SK-N-SH (cell line): ENCODE data around the gene KMT2E. TPM values are rescaled to one million over a fixed set of nuclear protein-coding genes. Genes with fewer than 3 reads are reported as not detected.

Source experiments
- CTCF ChIA-PET: fragments of 300-600, 350-600 bp; formaldehyde crosslinking; extraction: SDS; loops from one replicate; lab custom pipeline; 2021; lab: Yijun Ruan, JAX
- POLR2A ChIA-PET: fragments of 350-600 bp; sonication (Branson Sonifier 250); formaldehyde crosslinking; extraction: SDS; loops from one replicate; lab custom pipeline; 2020; ENCODE audit warnings: antibody characterized with exemption, inconsistent platforms; lab: Yijun Ruan, JAX
- DNase-seq: peaks from one replicate; pipeline ENCODE4 v3.0.0; 2012
- H2AFZ ChIP-seq: fragments of 200-600 bp; sonication (generic); 2 replicates; pipeline ENCODE4 v1.8.1; 2016; ENCODE audit warnings: antibody characterized with exemption, mild to moderate bottlenecking, low read depth
- H3F3A ChIP-seq: fragments of 200-600 bp; sonication (generic); replicated peaks from 2 replicates; pipeline ENCODE3; 2016; ENCODE audit warnings: antibody characterized with exemption, mild to moderate bottlenecking; ENCODE audit not compliant: insufficient read depth
- H3K27ac ChIP-seq, 2 experiments: fragments of 200-500 bp in 1 of 2; fragments of 200-600 bp in 1 of 2; sonication (Bioruptor generic) in 1 of 2; sonication (generic), shearing (Covaris generic) in 1 of 2; 2 replicates each; pipeline versions ENCODE4 v1.5.1 to v1.6.1; 2014 to 2016; ENCODE audit warnings: low read depth in 2 of 2, inconsistent platforms in 1 of 2, low read length in 1 of 2, mild to moderate bottlenecking in 1 of 2, mixed read lengths in 1 of 2
- H3K27me3 ChIP-seq: fragments of 200-600 bp; sonication (generic), shearing (Covaris generic); 2 replicates; pipeline ENCODE4 v1.6.1; 2016; ENCODE audit warnings: mixed run types; ENCODE audit not compliant: insufficient read depth
- H3K36me3 ChIP-seq, 2 experiments: fragments of 200-500 bp in 1 of 2; fragments of 200-600 bp in 1 of 2; sonication (Bioruptor generic) in 1 of 2; sonication (generic) in 1 of 2; replicated peaks in 1 of 2; 2 replicates each; pipeline versions ENCODE3 to v1.5.1; 2014 to 2016; ENCODE audit warnings: low read length in 1 of 2, mild to moderate bottlenecking in 1 of 2; ENCODE audit not compliant: insufficient read depth in 2 of 2, control insufficient read depth in 1 of 2
- H3K4me1 ChIP-seq, 2 experiments: fragments of 200-500 bp in 1 of 2; fragments of 200-600 bp in 1 of 2; sonication (Bioruptor generic) in 1 of 2; sonication (generic), shearing (Covaris generic) in 1 of 2; 2 replicates each; pipeline versions ENCODE4 v1.5.1 to v1.6.1; 2014 to 2016; ENCODE audit warnings: low read depth in 1 of 2, low read length in 1 of 2, mixed run types in 1 of 2; ENCODE audit not compliant: insufficient read depth in 2 of 2, control insufficient read depth in 1 of 2
- H3K4me2 ChIP-seq: fragments of 200-600 bp; sonication (generic), shearing (Covaris generic); 2 replicates; pipeline ENCODE4 v1.6.1; 2017; ENCODE audit warnings: mixed run types
- H3K4me3 ChIP-seq, 2 experiments: fragments of 200-500 bp in 1 of 2; fragments of 200-600 bp in 1 of 2; sonication (Bioruptor generic) in 1 of 2; sonication (generic), shearing (Covaris generic) in 1 of 2; 2 replicates each; pipeline versions ENCODE4 v1.5.1 to v1.8.1; 2014 to 2016; ENCODE audit warnings: low read depth in 2 of 2, inconsistent platforms in 1 of 2, low read length in 1 of 2, mild to moderate bottlenecking in 1 of 2, mixed read lengths in 1 of 2, moderate library complexity in 1 of 2
- H3K79me2 ChIP-seq: fragments of 200-600 bp; sonication (generic); 2 replicates; pipeline ENCODE4 v1.8.1; 2017; ENCODE audit warnings: mild to moderate bottlenecking; ENCODE audit not compliant: insufficient read depth
- H3K9ac ChIP-seq: fragments of 200-600 bp; sonication (generic); 2 replicates; pipeline ENCODE4 v1.6.1; 2017; ENCODE audit warnings: mixed run types
- H3K9me2 ChIP-seq: fragments of 200-600 bp; sonication (generic); 2 replicates; pipeline ENCODE4 v1.6.1; 2017; ENCODE audit warnings: mixed run types
- H3K9me3 ChIP-seq: fragments of 200-600 bp; sonication (generic); 2 replicates; pipeline ENCODE4 v1.6.1; 2017; ENCODE audit warnings: mixed run types, mild to moderate bottlenecking, moderate library complexity
- H4K20me1 ChIP-seq: fragments of 200-600 bp; sonication (generic); 2 replicates; pipeline ENCODE4 v1.6.1; 2017; ENCODE audit warnings: mild to moderate bottlenecking, mixed run types; ENCODE audit not compliant: insufficient read depth
- ELF1 ChIP-seq: IDR thresholded peaks from 2 replicates; pipeline ENCODE4 v1.4.0; 2012
- FOXJ3 ChIP-seq: sonication (generic); formaldehyde crosslinking; IDR thresholded peaks from 2 replicates; pipeline ENCODE4 v1.5.1; 2020; ENCODE audit warnings: mild to moderate bottlenecking, missing genetic modification reagents
- GATA2 ChIP-seq: sonication (generic); formaldehyde crosslinking; IDR thresholded peaks from 2 replicates; pipeline ENCODE4 v1.5.0; 2020; ENCODE audit warnings: mild to moderate bottlenecking, missing genetic modification reagents
- MEF2A ChIP-seq: IDR thresholded peaks from 2 replicates; pipeline ENCODE4 v1.4.0; 2012; ENCODE audit warnings: low read depth, borderline replicate concordance
- MXI1 ChIP-seq: IDR thresholded peaks from 2 replicates; pipeline ENCODE4 v1.6.1; 2012; ENCODE audit warnings: mild to moderate bottlenecking, low read depth, low read length, improper control_type of control experiment
- NFIC ChIP-seq: IDR thresholded peaks from 2 replicates; pipeline ENCODE4 v1.4.0; 2012; ENCODE audit warnings: borderline replicate concordance
- NRF1 ChIP-seq: IDR thresholded peaks from 2 replicates; pipeline ENCODE4 v1.6.1; 2012; ENCODE audit warnings: low read depth, mild to moderate bottlenecking, low read length
- POLR2AphosphoS5 ChIP-seq: IDR thresholded peaks from 2 replicates; pipeline ENCODE4 v1.6.1; 2012; ENCODE audit warnings: low read depth, low read length
- RCOR1 ChIP-seq: fragments of 150-350 bp; IDR thresholded peaks from 2 replicates; pipeline ENCODE4 v1.6.1; 2017; ENCODE audit warnings: antibody characterized with exemption, low read length
- RXRA ChIP-seq: IDR thresholded peaks from 2 replicates; pipeline ENCODE4 v1.4.0; 2012; ENCODE audit warnings: low read depth, mild to moderate bottlenecking, borderline replicate concordance
- YY1 ChIP-seq: IDR thresholded peaks from 2 replicates; pipeline ENCODE4 v1.4.0; 2012; ENCODE audit warnings: low read depth, mild to moderate bottlenecking
- WGBS: methylation state at CpG from one replicate; pipeline ENCODE4 v1.1.6; 2017; ENCODE audit warnings: low lambda C conversion rate; 5-methylcytosine and 5-hydroxymethylcytosine counted together
- polyA plus RNA-seq, 3 experiments: library from polyadenylated mRNA; depleted of rRNA; stranded (reverse); fragments of >200 nt; gene quantifications; 2 replicates each; pipeline ENCODE4 v1.2.3, GENCODE V29; 2012
- TF ChIP-seq, protein P1 (sequence below): IDR thresholded peaks from 2 replicates; pipeline ENCODE4 v1.4.0; 2012; ENCODE audit warnings: low read depth, borderline replicate concordance
- TF ChIP-seq, protein P2 (sequence below): fragments of 200-600 bp; sonication (generic); IDR thresholded peaks from 2 replicates; pipeline ENCODE4 v1.6.1; 2017; ENCODE audit warnings: antibody characterized with exemption, mild to moderate bottlenecking, moderate library complexity
- TF ChIP-seq, protein P3 (sequence below): IDR thresholded peaks from 2 replicates; pipeline ENCODE4 v1.6.1; 2012; ENCODE audit warnings: mild to moderate bottlenecking, low read depth, low read length, moderate library complexity
- TF ChIP-seq, protein P4 (sequence below): IDR thresholded peaks from 2 replicates; pipeline ENCODE4 v1.4.0; 2012; ENCODE audit warnings: low read depth, borderline replicate concordance

KMT2E gene
- polyA plus RNA-seq, 1 of the 3 experiments (the other 2 are of a cell fraction), result 6.4 TPM

DNA sequence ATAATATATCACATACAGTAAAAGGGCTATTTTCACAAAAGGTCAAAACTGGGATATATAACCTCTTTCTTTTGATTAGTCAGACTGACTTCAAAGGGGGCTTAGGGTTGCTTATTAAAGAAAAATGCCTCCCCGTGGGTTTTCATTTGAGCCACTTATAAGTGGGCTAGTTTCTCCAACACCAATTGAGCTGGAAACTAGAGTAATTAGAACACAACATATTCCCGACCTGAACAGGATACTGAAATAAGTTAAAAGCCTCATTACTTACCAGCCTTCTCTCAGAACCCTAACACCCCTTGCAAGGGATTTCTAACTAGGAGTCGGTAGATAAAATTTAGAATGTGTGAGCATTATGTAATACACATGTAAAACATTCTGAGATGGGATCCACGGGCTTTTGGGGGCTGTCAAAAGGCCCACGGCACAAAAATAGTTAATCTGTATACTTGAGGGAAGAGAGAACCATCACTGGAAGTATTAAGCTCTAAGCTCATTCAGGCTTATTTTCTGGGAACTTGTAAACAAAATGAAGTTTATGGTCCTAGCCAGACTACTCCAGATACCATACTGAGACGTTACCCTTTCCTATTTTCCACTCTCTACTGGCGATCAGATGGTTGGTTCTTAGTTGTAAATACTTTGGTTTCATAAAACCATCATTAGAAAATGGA lies 29.3 kb upstream of the KMT2E start:
- H3K9me2 ChIP-seq, result no peaks in the 10 kb centered on the region
- H3K4me2 ChIP-seq, result peak overlapping the region; percentile 87
- H3K27ac ChIP-seq, result peak overlapping the region; percentile 98 to 100
- DNase-seq, result no peak
- H3K36me3 ChIP-seq, result peaks cover 24 to 45% of the 10 kb centered on the region in 2 experiments
- H3K9ac ChIP-seq, result peak overlapping the region; percentile 96
- H3K27me3 ChIP-seq, result no peaks in the 10 kb centered on the region
- POLR2A ChIA-PET, result interaction anchor here (1.1 to 3.4 kb wide), 3 partner anchors 17 to 30 kb away, joined by 4 to 68 read pairs (median 10); partner anchors contain the start of gene KMT2E
- CTCF ChIA-PET, result interaction anchor here (0.7 to 7.2 kb wide), 6 partner anchors 17 to 1583 kb away, joined by 3 to 70 read pairs (median 6); partner anchors contain the start of gene KMT2E
- H3K79me2 ChIP-seq, result peaks cover 35% of the 10 kb centered on the region
- H3K9me3 ChIP-seq, result no peaks in the 10 kb centered on the region
- peaks cover 38 to 41% of the 10 kb centered on the region in 2 experiments for H3K4me1 ChIP-seq
- WGBS, result 48% methylated on average over 7 of the region's 7 CpGs
- H2AFZ ChIP-seq, result peak overlapping the region; percentile 61; the same call in 1 of the 2 replicates
- peaks cover 20% of the 10 kb centered on the region for H4K20me1 ChIP-seq
- H3K4me3 ChIP-seq, result peak overlapping the region; percentile 67 to 93
- H3F3A ChIP-seq, result peaks cover 67% of the 10 kb centered on the region
- TF ChIP-seq, protein P1, sequence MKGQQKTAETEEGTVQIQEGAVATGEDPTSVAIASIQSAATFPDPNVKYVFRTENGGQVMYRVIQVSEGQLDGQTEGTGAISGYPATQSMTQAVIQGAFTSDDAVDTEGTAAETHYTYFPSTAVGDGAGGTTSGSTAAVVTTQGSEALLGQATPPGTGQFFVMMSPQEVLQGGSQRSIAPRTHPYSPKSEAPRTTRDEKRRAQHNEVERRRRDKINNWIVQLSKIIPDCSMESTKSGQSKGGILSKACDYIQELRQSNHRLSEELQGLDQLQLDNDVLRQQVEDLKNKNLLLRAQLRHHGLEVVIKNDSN, result no peak
- TF ChIP-seq MXI1, result no peak
- 0 out of 2 replicates have a peak, but pooled peaks have one; percentile 2 for TF ChIP-seq NRF1
- TF ChIP-seq MEF2A, result no peak
- TF ChIP-seq, protein P2, sequence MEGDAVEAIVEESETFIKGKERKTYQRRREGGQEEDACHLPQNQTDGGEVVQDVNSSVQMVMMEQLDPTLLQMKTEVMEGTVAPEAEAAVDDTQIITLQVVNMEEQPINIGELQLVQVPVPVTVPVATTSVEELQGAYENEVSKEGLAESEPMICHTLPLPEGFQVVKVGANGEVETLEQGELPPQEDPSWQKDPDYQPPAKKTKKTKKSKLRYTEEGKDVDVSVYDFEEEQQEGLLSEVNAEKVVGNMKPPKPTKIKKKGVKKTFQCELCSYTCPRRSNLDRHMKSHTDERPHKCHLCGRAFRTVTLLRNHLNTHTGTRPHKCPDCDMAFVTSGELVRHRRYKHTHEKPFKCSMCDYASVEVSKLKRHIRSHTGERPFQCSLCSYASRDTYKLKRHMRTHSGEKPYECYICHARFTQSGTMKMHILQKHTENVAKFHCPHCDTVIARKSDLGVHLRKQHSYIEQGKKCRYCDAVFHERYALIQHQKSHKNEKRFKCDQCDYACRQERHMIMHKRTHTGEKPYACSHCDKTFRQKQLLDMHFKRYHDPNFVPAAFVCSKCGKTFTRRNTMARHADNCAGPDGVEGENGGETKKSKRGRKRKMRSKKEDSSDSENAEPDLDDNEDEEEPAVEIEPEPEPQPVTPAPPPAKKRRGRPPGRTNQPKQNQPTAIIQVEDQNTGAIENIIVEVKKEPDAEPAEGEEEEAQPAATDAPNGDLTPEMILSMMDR, result no peak
- TF ChIP-seq RCOR1, result no peak
- no peak for TF ChIP-seq GATA2
- TF ChIP-seq, all 33 proteins: peak for 1

DNA sequence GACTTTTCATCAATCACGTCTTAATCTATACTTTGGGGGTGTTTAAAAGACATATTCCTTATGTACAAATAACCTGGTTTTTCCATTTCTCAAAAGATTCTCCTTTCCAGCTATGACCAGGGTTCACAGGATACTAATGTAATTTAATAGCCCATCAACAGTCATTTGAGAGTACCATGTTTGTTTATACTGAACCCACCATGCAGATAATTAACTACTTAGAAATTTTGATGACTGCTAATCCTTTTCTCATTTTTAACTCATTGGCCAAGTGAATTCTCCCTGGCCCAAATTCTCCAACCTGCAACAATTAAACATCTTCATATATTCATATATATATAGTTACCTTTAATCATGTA lies 28.8 kb upstream of the KMT2E start:
- peaks cover 14% of the 10 kb centered on the region for H4K20me1 ChIP-seq
- no peaks in the 10 kb centered on the region for H3K9me3 ChIP-seq
- no peak overlapping the region for H2AFZ ChIP-seq
- no peaks in the 10 kb centered on the region for H3K9me2 ChIP-seq
- peaks cover 29 to 45% of the 10 kb centered on the region in 2 experiments for H3K36me3 ChIP-seq
- peak overlapping the region; percentile 96; the same call in 1 of the 2 replicates for H3K9ac ChIP-seq
- H3K4me1 ChIP-seq, result peaks cover 33 to 39% of the 10 kb centered on the region in 2 experiments
- CTCF ChIA-PET, result interaction anchor here (0.7 to 7.2 kb wide), 6 partner anchors 17 to 1582 kb away, joined by 3 to 70 read pairs (median 6); partner anchors contain the start of gene KMT2E
- peaks cover 66% of the 10 kb centered on the region for H3F3A ChIP-seq
- POLR2A ChIA-PET, result interaction anchor here (3.4 kb wide), 1 partner anchor 29 kb away, joined by 68 read pairs; the partner anchor contains the start of gene KMT2E
- H3K79me2 ChIP-seq, result peaks cover 31% of the 10 kb centered on the region
- no peak for DNase-seq
- H3K4me2 ChIP-seq, result peak overlapping the region; percentile 87
- H3K4me3 ChIP-seq, result no peak overlapping the region
- WGBS, result 81% methylated on average over 1 of the region's 1 CpG
- H3K27me3 ChIP-seq, result no peaks in the 10 kb centered on the region
- peak overlapping the region; percentile 98 to 100 for H3K27ac ChIP-seq
- TF ChIP-seq FOXJ3 (CRISPR knock-in tag) (no peak), ELF1 (no peak), YY1 (no peak), NRF1 (no peak), RCOR1 (no peak), RXRA (no peak), NFIC (no peak), POLR2AphosphoS5 (no peak)
- TF ChIP-seq, protein P3, sequence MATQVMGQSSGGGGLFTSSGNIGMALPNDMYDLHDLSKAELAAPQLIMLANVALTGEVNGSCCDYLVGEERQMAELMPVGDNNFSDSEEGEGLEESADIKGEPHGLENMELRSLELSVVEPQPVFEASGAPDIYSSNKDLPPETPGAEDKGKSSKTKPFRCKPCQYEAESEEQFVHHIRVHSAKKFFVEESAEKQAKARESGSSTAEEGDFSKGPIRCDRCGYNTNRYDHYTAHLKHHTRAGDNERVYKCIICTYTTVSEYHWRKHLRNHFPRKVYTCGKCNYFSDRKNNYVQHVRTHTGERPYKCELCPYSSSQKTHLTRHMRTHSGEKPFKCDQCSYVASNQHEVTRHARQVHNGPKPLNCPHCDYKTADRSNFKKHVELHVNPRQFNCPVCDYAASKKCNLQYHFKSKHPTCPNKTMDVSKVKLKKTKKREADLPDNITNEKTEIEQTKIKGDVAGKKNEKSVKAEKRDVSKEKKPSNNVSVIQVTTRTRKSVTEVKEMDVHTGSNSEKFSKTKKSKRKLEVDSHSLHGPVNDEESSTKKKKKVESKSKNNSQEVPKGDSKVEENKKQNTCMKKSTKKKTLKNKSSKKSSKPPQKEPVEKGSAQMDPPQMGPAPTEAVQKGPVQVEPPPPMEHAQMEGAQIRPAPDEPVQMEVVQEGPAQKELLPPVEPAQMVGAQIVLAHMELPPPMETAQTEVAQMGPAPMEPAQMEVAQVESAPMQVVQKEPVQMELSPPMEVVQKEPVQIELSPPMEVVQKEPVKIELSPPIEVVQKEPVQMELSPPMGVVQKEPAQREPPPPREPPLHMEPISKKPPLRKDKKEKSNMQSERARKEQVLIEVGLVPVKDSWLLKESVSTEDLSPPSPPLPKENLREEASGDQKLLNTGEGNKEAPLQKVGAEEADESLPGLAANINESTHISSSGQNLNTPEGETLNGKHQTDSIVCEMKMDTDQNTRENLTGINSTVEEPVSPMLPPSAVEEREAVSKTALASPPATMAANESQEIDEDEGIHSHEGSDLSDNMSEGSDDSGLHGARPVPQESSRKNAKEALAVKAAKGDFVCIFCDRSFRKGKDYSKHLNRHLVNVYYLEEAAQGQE, result no peak
- TF ChIP-seq, protein P4, sequence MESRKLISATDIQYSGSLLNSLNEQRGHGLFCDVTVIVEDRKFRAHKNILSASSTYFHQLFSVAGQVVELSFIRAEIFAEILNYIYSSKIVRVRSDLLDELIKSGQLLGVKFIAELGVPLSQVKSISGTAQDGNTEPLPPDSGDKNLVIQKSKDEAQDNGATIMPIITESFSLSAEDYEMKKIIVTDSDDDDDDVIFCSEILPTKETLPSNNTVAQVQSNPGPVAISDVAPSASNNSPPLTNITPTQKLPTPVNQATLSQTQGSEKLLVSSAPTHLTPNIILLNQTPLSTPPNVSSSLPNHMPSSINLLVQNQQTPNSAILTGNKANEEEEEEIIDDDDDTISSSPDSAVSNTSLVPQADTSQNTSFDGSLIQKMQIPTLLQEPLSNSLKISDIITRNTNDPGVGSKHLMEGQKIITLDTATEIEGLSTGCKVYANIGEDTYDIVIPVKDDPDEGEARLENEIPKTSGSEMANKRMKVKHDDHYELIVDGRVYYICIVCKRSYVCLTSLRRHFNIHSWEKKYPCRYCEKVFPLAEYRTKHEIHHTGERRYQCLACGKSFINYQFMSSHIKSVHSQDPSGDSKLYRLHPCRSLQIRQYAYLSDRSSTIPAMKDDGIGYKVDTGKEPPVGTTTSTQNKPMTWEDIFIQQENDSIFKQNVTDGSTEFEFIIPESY, result no peak
- TF ChIP-seq, protein P2, result no peak
